ENCODE results near the gene SLC16A4.
"Not testable (repeated sequence)": the region's sequence is repeated elsewhere in the genome, so short reads cannot be mapped to it uniquely, and the experiment has no call there.

Gene SLC16A4

GRCh38 chr1:110390692-110391245 is at the start of gene SLC16A4:
TSS of gene SLC16A4 (minus strand) at chr1:110391026. CDS start at chr1:110389323, 1,703 bp downstream.
- DNase-seq: no peak

- DNase-seq: not testable (repeated sequence)
These were observed 49.0 kb upstream of the SLC16A4 start for GRCh38 chr1:110439873-110440272.

GRCh38 chr1:110438893-110439292 is 48.1 kb upstream of the SLC16A4 start:
- DNase-seq: no peak

GRCh38 chr1:110437645-110438299 is 46.9 kb upstream of the SLC16A4 start:
- DNase-seq: not testable (repeated sequence)

- DNase-seq: no peak
These were observed 45.8 kb upstream of the SLC16A4 start for GRCh38 chr1:110436635-110437034.

- DNase-seq: no peak
These were observed 44.1 kb upstream of the SLC16A4 start for GRCh38 chr1:110434946-110435345.

- peak; percentile 34 for DNase-seq
These were observed 43.0 kb upstream of the SLC16A4 start for GRCh38 chr1:110433803-110434202.

- no peak for DNase-seq
These were observed 42.4 kb upstream of the SLC16A4 start for GRCh38 chr1:110433213-110433612.

GRCh38 chr1:110430901-110431300 is 40.1 kb upstream of the SLC16A4 start:
- no peak for DNase-seq

- no peak for DNase-seq
These were observed 39.5 kb upstream of the SLC16A4 start for GRCh38 chr1:110430366-110430765.

GRCh38 chr1:110428946-110429345 is 38.1 kb upstream of the SLC16A4 start:
- DNase-seq: no peak

- no peak for DNase-seq
These were observed 36.0 kb upstream of the SLC16A4 start for GRCh38 chr1:110426854-110427253.

- DNase-seq: no peak
These were observed 34.9 kb upstream of the SLC16A4 start for GRCh38 chr1:110425612-110426152.

- DNase-seq: no peak
These were observed 34.1 kb upstream of the SLC16A4 start for GRCh38 chr1:110424699-110425611.

GRCh38 chr1:110420874-110421793 is 30.3 kb upstream of the SLC16A4 start:
- DNase-seq: peak; percentile 39

GRCh38 chr1:110420023-110420662 is 29.3 kb upstream of the SLC16A4 start:
- no peak for DNase-seq

GRCh38 chr1:110418729-110419128 is 27.9 kb upstream of the SLC16A4 start:
- DNase-seq: no peak

- not testable (repeated sequence) for DNase-seq
These were observed 22.2 kb upstream of the SLC16A4 start for GRCh38 chr1:110413045-110413444.

- DNase-seq: peak; percentile 70
These were observed 21.8 kb upstream of the SLC16A4 start for GRCh38 chr1:110412576-110412975.

GRCh38 chr1:110411173-110411735 is 20.4 kb upstream of the SLC16A4 start:
- DNase-seq: no peak

GRCh38 chr1:110409316-110409715 is 18.5 kb upstream of the SLC16A4 start:
- no peak for DNase-seq
